Adipocyte (in vitro differentiated cells): Measurements from ENCODE around the gene USP16.

Experiments
- DNase-seq: peaks from one replicate; pipeline ENCODE4 v3.0.0-alpha.2; 2015; ENCODE audit warnings: low read depth
- H3K27me3 ChIP-seq: replicated peaks from 2 replicates; pipeline ENCODE4 v1.7.0; 2013; ENCODE audit warnings: mild to moderate bottlenecking, low read length, moderate library complexity; ENCODE audit not compliant: control insufficient read depth, insufficient read depth
- H3K36me3 ChIP-seq: 2 replicates; pipeline ENCODE4 v1.7.0; 2013; ENCODE audit warnings: low read length, mild to moderate bottlenecking, moderate library complexity; ENCODE audit not compliant: control insufficient read depth, insufficient read depth, severe bottlenecking
- H3K4me1 ChIP-seq: 2 replicates; pipeline ENCODE4 v1.7.0; 2013; ENCODE audit warnings: mild to moderate bottlenecking, low read length, moderate library complexity; ENCODE audit not compliant: control insufficient read depth, insufficient read depth
- H3K4me3 ChIP-seq: 2 replicates; pipeline ENCODE4 v1.7.0; 2013; ENCODE audit warnings: mild to moderate bottlenecking, low read length, moderate library complexity
- H3K9ac ChIP-seq: 2 replicates; pipeline ENCODE4 v1.7.0; 2013; ENCODE audit warnings: mild to moderate bottlenecking, low read length, moderate library complexity
- H3K9me3 ChIP-seq: 2 replicates; pipeline ENCODE4 v1.7.0; 2013; ENCODE audit warnings: mild to moderate bottlenecking, low read length, moderate library complexity; ENCODE audit not compliant: control insufficient read depth

Gene USP16

DNA sequence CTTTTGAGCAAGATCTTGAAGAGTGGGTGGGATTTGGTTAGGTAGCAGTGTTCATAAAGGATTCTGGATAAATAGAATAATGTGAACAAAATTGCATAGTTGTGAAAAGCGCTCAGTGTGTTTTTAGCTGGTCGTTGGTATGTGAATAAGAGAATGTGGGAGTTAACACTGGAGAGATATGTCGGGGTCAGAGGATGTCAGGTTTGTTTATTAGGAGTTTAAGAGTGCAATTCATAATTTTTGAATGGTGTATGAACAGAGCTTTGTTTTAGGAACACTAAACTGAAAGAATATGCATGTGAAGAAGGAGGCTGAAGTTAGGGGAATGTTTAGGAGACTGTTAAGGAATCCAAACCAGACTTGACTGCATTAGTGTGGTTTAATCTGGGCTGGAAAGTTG lies 9.4 kb downstream of the USP16 start:
- H3K4me3 ChIP-seq: no peak overlapping the region
- peaks cover 20% of the 10 kb centered on the region for H3K4me1 ChIP-seq
- H3K9ac ChIP-seq: no peak overlapping the region
- H3K36me3 ChIP-seq: peaks cover 66% of the 10 kb centered on the region
- H3K9me3 ChIP-seq: no peaks in the 10 kb centered on the region
- no peak for DNase-seq
- no peaks in the 10 kb centered on the region for H3K27me3 ChIP-seq

DNA sequence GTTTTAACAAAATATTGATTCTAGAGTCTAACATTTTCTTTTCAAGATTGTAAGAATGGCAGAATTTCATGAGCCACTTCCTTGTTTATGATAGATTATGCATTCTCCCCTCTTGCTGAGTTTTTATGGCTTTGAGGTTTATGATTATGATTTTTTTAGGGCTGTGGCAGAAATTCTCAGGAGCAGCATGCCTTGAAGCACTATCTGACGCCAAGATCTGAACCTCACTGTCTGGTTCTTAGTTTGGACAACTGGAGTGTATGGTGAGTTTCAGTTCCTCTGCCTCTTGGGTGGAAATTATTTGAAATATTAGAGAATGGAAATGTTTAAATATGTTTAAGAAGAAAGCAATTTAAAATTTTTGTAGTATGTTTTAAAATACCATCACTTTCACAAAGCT lies 10.2 kb downstream of the USP16 start:
- no peaks in the 10 kb centered on the region for H3K9me3 ChIP-seq
- H3K4me1 ChIP-seq: peaks cover 15% of the 10 kb centered on the region
- H3K4me3 ChIP-seq: no peak overlapping the region
- H3K27me3 ChIP-seq: no peaks in the 10 kb centered on the region
- no peak for DNase-seq
- peaks cover 74% of the 10 kb centered on the region for H3K36me3 ChIP-seq
- no peak overlapping the region for H3K9ac ChIP-seq

DNA sequence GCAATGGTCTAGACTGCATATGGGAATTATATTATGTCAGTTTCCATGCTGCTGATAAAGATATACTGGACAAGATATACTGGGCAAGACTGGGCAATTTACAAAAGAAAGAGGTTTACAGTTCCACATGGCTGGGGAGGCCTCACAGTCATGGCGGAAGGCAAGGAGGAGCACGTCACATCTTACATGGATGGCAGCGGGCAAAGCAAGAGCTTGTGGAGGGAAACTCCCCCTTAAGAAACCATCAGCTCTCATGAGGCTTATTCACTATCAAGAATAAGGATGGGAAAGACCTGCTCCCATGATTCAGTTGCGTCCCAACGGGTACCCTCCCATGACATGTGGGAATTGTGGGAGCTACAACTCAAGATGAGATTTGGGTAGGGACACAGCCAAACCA lies 27.8 kb downstream of the USP16 start:
- Histone ChIP-seq H3K27me3 (no peaks in the 10 kb centered on the region), H3K9me3 (no peaks in the 10 kb centered on the region), H3K4me1 (no peaks in the 10 kb centered on the region), H3K4me3 (no peak overlapping the region), H3K36me3 (peaks cover 92% of the 10 kb centered on the region), H3K9ac (no peak overlapping the region)
- no peak for DNase-seq

DNA sequence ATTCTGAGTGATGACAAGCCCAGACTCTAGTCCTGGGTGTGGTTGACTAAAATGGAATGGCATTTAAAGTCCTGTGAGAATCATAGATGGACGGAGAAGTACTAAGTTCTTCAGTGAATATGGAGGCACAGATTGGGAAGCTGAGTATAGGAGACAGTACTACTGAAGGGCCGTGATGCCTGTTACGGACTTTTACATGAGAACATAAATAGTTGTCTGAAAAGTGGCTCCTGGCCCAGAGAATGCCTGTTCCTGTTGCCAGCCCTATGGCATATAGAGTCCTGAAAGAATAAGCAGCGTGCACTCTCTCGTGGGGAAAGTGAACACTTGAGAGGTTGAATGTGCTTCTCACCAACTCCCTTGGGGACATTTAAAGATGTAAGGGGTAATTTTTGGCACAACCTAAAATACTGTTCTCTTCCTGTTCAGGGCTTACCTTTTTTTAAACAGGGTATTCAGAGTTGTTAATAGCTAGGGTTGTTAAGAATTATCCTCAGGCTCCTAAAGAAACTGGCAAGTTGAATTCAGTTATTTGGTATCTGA lies 28.6 kb downstream of the USP16 start:
- Histone ChIP-seq H3K27me3 (no peaks in the 10 kb centered on the region), H3K4me1 (no peaks in the 10 kb centered on the region), H3K9me3 (no peaks in the 10 kb centered on the region), H3K9ac (no peak overlapping the region), H3K4me3 (no peak overlapping the region), H3K36me3 (peaks cover 92% of the 10 kb centered on the region)
- DNase-seq: no peak

DNA sequence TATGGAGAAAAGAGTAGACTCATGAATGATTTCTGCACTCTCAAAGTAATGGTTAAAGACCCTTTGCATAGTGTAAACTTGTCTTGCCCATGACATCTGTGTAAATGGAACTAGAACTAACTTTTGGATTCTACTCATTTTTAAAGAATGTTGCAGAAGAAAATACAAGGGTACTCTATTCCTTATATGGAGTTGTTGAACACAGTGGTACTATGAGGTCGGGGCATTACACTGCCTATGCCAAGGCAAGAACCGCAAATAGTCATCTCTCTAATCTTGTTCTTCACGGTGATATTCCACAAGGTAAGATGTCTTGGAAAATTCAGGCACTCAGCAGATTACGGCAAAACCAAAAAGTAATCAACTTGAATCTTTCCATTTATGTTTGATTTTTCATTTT lies 29.2 kb downstream of the USP16 start:
- no peak overlapping the region for H3K4me3 ChIP-seq
- DNase-seq: no peak
- H3K9ac ChIP-seq: no peak overlapping the region
- H3K9me3 ChIP-seq: no peaks in the 10 kb centered on the region
- peaks cover 95% of the 10 kb centered on the region for H3K36me3 ChIP-seq
- H3K27me3 ChIP-seq: no peaks in the 10 kb centered on the region
- H3K4me1 ChIP-seq: no peaks in the 10 kb centered on the region

DNA sequence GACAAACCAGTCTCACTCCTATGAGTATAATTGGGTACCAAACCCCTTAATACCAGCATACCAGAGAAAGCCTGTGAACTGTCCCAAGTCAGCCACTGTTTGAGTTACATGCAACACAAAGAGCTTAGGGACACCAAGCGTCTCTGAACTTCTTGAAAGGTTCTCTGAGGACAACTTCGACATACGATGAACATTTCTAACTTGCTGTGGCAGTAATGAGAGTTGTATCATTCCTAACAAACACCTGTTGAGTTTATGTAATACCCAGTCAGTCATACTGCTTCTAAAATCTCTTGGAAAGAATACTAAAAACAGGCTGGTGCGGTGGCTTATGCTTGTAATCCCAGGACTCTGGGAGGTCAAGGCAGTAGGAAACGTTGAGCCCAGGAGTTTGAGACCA lies 30.6 kb downstream of the USP16 start:
- H3K9me3 ChIP-seq: no peaks in the 10 kb centered on the region

DNA sequence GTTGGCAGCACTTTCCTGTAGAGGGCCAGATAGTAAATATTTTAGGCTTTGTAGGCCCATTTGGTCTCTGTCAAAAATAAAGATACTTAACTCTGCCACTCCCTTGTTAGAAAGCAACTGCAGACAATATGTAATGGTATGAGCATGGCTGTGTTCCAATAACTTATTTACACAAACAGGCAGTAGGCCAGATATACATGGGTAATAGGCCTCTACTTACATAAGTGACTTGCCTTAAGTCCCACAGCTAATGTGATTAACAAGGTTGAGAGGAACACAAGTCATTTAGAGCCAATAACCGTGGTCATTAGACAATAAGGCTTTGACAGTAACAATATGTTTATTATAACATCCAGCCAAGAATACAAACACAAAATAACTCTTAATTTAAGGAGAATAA lies 31.5 kb downstream of the USP16 start:
- H3K9ac ChIP-seq: no peak overlapping the region
- no peak overlapping the region for H3K4me3 ChIP-seq
- H3K36me3 ChIP-seq: peaks cover 95% of the 10 kb centered on the region
- H3K9me3 ChIP-seq: no peaks in the 10 kb centered on the region
- no peaks in the 10 kb centered on the region for H3K4me1 ChIP-seq
- DNase-seq: peak; percentile 19
- no peaks in the 10 kb centered on the region for H3K27me3 ChIP-seq

More for the DNA sequence above, 30.6 kb downstream of the USP16 start:
- no peaks in the 10 kb centered on the region for H3K27me3 ChIP-seq
- H3K4me1 ChIP-seq: no peaks in the 10 kb centered on the region
- DNase-seq: no peak
- no peak overlapping the region for H3K4me3 ChIP-seq
- peaks cover 95% of the 10 kb centered on the region for H3K36me3 ChIP-seq
- no peak overlapping the region for H3K9ac ChIP-seq

DNA sequence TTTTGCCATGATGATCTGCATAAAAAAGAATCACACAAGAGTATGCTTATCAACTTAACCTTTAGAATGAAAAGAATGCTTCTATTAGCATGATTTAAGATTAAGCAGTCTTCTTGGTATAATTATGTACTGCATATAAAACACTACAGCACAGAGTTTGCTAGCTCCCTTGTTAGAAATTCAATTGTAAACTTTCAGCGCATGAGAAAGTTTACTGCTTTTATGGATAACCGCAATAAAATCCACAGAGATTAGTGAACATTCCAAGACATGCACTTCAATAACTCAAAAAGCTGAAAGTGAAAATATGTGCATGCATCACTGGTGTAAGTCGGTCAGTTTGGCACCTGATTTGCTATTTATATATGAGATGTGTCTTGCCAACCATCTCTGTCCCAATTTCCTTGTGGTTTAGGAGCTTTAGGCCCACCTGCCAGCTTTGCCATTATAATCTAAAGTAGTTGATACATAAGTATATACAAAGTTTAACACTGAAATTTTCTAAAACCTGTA lies 32.1 kb downstream of the USP16 start:
- H3K36me3 ChIP-seq: peaks cover 95% of the 10 kb centered on the region

DNA sequence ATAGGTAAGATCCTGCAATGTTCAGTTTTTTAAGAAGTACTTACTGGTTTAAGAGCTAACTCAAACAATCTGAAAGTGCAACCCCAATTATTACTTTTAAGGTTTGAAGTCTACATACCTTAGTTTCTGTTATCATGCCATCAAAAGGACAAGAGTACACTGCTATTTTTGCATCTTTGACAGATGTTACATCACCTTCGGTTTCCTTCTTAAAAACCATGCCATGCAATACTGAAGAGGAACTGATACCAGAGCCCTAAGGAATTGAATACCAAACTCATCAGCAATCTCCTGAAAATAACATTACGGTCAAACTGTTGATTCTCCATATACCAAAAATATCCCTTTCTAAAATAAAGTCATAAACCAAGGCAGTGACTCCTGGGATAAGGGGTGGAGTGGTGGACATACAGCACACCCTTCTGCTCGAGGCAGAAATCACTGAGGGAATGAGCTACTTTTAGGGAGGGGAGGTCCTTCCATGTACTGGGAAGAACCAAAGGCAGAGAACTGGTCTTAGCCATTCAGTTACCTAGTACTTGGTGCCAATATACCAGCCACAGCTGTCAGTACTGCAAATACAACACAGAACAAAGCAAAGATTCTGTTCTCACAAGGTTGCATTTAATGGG lies 40.5 kb downstream of the USP16 start:
- peaks cover 3% of the 10 kb centered on the region for H3K4me1 ChIP-seq
- DNase-seq: no peak
- H3K9me3 ChIP-seq: no peaks in the 10 kb centered on the region
- H3K36me3 ChIP-seq: peaks cover 97% of the 10 kb centered on the region
- H3K9ac ChIP-seq: no peak overlapping the region
- H3K4me3 ChIP-seq: no peak overlapping the region
- no peaks in the 10 kb centered on the region for H3K27me3 ChIP-seq

More for the DNA sequence above, 32.1 kb downstream of the USP16 start:
- H3K4me1 ChIP-seq: no peaks in the 10 kb centered on the region
- DNase-seq: no peak
- no peak overlapping the region for H3K9ac ChIP-seq
- H3K4me3 ChIP-seq: no peak overlapping the region
- no peaks in the 10 kb centered on the region for H3K9me3 ChIP-seq
- no peaks in the 10 kb centered on the region for H3K27me3 ChIP-seq

DNA sequence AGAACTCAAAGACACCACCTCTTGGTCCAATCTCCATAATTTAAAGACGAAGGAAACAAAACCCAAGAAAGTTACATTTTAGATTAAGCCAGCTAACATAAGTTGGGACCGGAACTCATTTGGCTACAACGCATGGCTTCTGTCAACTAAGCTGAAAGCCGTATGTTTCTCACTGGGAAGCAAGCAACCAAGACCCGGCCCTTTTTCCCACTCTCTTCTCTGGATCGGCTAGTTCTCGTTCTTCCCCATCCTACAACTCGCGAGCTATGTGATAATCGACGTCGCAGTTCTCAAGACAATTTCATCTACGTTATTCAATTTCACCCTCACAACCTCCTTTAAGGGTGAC lies 48.4 kb downstream of the USP16 start:
- H3K4me1 ChIP-seq: peaks cover 26% of the 10 kb centered on the region
- peak; percentile 73 for DNase-seq
- peak overlapping the region; percentile 98 for H3K9ac ChIP-seq
- H3K27me3 ChIP-seq: no peaks in the 10 kb centered on the region
- peaks cover 18% of the 10 kb centered on the region for H3K36me3 ChIP-seq
- H3K4me3 ChIP-seq: peak overlapping the region; percentile 86
- no peaks in the 10 kb centered on the region for H3K9me3 ChIP-seq

DNA sequence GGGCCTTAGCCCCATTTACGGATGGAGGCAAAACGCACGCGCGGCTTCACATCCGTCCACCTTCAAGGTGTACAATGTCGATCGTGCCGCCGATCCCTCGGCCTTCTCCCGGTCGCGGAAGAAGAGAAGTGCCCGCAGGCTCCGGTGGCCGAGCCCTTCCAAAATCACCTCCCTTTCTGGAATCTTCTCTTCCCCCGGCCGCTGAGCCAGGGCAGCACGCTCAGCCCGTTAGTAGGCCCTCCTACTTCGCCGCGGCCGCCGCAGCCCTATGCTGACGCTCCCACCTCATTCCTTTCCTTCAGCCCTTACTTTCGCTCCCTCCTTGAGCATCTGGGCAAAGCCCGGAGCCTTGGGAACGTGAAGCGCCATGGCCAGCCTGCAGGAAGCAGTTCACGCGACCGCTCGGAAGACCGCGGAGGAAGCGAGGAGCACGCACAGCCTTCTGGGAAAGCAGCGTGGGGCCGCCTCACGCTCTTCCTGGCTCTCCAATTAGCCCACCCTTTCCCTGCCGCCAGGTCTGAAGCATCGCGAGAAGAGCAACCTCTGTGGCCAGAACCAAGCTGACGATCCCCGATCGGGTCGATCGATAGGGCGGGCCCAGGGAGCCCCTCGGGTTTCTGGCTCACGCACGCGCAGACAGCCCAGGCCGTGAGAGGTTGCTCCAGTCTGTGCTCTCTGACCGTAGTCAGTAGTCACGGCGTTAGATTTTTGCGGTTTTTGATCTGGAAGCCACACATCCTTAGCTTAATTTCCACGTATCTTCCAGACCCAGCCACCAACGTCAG lies 48.9 kb downstream of the USP16 start, which contains the start of gene CCT8:
Gene CCT8, minus strand, starts transcription at position 427 of the 785 bp plus-strand sequence. Its CDS starts 58 bp downstream, at position 369.
- Histone ChIP-seq H3K9ac (peak within 1 kb of the TSS; percentile 98), H3K36me3 (peaks cover 16% of the 10 kb centered on the region), H3K4me3 (peak within 1 kb of the TSS; percentile 86), H3K4me1 (peaks cover 30% of the 10 kb centered on the region), H3K9me3 (no peaks in the 10 kb centered on the region), H3K27me3 (no peaks in the 10 kb centered on the region)
- peak; percentile 100 for DNase-seq
